K562 (cell line): ENCODE measurements around the gene P4HTM. TPM values are rescaled to one million over a fixed set of nuclear protein-coding genes. Genes with fewer than 3 reads are reported as not detected.

Source experiments
- ATF2 ChIP-seq: sonication (generic); formaldehyde crosslinking; IDR thresholded peaks from 2 replicates; pipeline ENCODE4 v1.8.1; 2022; ENCODE audit warnings: missing genetic modification reagents
- CSDE1 ChIP-seq, 2 experiments: fragments of 450-650 bp; IDR thresholded peaks; 2 replicates each; pipeline ENCODE4 v1.6.1; 2016; ENCODE audit warnings: mild to moderate bottlenecking in 1 of 2
- DMBX1 ChIP-seq: fragments of 250-450 bp; sonication (Bioruptor Pico); IDR thresholded peaks from 2 replicates; pipeline ENCODE4 v1.8.0; 2022; ENCODE audit warnings: inconsistent platforms, mild to moderate bottlenecking, moderate library complexity, borderline replicate concordance
- IRF1 ChIP-seq: sonication (generic); formaldehyde crosslinking; IDR thresholded peaks from 2 replicates; pipeline ENCODE4 v1.8.0; 2022; ENCODE audit warnings: missing genetic modification reagents, mild to moderate bottlenecking, borderline replicate concordance
- KLF1 ChIP-seq: fragments of 450-650 bp; IDR thresholded peaks from 2 replicates; pipeline ENCODE4 v1.6.1; 2016; ENCODE audit warnings: missing genetic modification characterization, missing compliant biosample characterization
- MBD2 ChIP-seq: sonication (generic); IDR thresholded peaks from 2 replicates; pipeline ENCODE4 v1.6.1; 2016; ENCODE audit warnings: low read depth, borderline replicate concordance
- MEF2A ChIP-seq: IDR thresholded peaks from 2 replicates; pipeline ENCODE4 v1.6.1; 2011; ENCODE audit warnings: low read depth, mild to moderate bottlenecking, low read length, moderate library complexity; ENCODE audit not compliant: control insufficient read depth
- NEUROD1 ChIP-seq: fragments of 150-350 bp; IDR thresholded peaks from 2 replicates; pipeline ENCODE4 v1.6.1; 2014; ENCODE audit warnings: borderline replicate concordance, low read length, low read depth; ENCODE audit not compliant: partially characterized antibody
- NFIX ChIP-seq: fragments of 250-450 bp; sonication (Bioruptor Pico); IDR thresholded peaks from 2 replicates; pipeline ENCODE4 v1.4.0; 2020; ENCODE audit warnings: low read depth, mild to moderate bottlenecking, moderate library complexity
- PTBP1 ChIP-seq: fragments of 200-400 bp; formaldehyde crosslinking; IDR thresholded peaks from 2 replicates; pipeline ENCODE4 v1.6.1; 2017; ENCODE audit warnings: low read depth, low read length
- SIN3B ChIP-seq: fragments of 450-650 bp; IDR thresholded peaks from 2 replicates; pipeline ENCODE4 v1.6.1; 2017; ENCODE audit warnings: low read depth, mild to moderate bottlenecking, moderate library complexity
- TCF7L2 ChIP-seq: fragments of 150-350 bp; IDR thresholded peaks from 2 replicates; pipeline ENCODE4 v1.6.1; 2016; ENCODE audit warnings: low read depth, mild to moderate bottlenecking, low read length, moderate library complexity
- polyA plus RNA-seq, 8 experiments: library from polyadenylated mRNA; depleted of rRNA in 4 of 8; stranded (reverse) in 5 of 8; unstranded in 3 of 8; fragments of >200 nt; fragmentation: Nextera tagmentation in 2 of 8; fragmentation: Illumina TruSeq in 1 of 8; extraction: Ambion mirVana in 2 of 8; extraction: Trizol in 1 of 8; gene quantifications; 2 replicates each; pipeline versions ENCODE4 v1.2.1 to v1.2.3, GENCODE V29; 2011 to 2014; ENCODE audit warnings: inconsistent platforms in 1 of 8, missing spikeins in 1 of 8
- total RNA-seq, 7 experiments: library from RNA; depleted of rRNA in 6 of 7; stranded (reverse); fragments of >200 nt in 6 of 7; fragmentation: Illumina TruSeq in 2 of 7; extraction: Trizol in 2 of 7; gene quantifications; 2 replicates each; pipeline versions ENCODE4 v1.2.1 to v1.2.3, GENCODE V29; 2011 to 2021; ENCODE audit warnings: low replicate concordance in 1 of 7

Gene P4HTM
- total and polyA plus RNA-seq, 9 of the 15 experiments (the other 6 are each of a cell fraction or from before 2014, with no cell fraction given): 0.09 to 0.66 (median 0.25) TPM; not detected in 2

GRCh38 chr3:48983096-48983495 is 6.9 kb upstream of the P4HTM start (continued):
- TF ChIP-seq NEUROD1 (no peak), KLF1 (no peak), CSDE1 (IDR thresholded peaks at IDR 0.05) (no peak), NFIX (CRISPR knock-in tag) (no peak), IRF1 (no peak), SIN3B (no peak), DMBX1 (no peak), ATF2 (CRISPR knock-in tag) (no peak), MBD2 (no peak), MEF2A (no peak), PTBP1 (no peak), TCF7L2 (no peak)
